NCI-H2227 (cell line): ENCODE results near the gene LYL1.

ENCODE experiments used
- DNase-seq: peaks from one replicate; lab custom pipeline; 2025; ENCODE audit not compliant: unreplicated experiment; lab: John Stamatoyannopoulos, UW

The LYL1 gene

GRCh38 chr19:13130886-13131490 lies 28.3 kb upstream of the LYL1 start:
- DNase-seq = no peak

GRCh38 chr19:13129384-13129783 lies 26.7 kb upstream of the LYL1 start:
- no peak for DNase-seq

GRCh38 chr19:13128583-13128982 lies 25.9 kb upstream of the LYL1 start:
- DNase-seq = no peak

GRCh38 chr19:13127811-13128575 lies 25.3 kb upstream of the LYL1 start:
- DNase-seq = no peak

GRCh38 chr19:13127051-13127450 lies 24.4 kb upstream of the LYL1 start:
- no peak for DNase-seq

- no peak for DNase-seq
These were observed 20.6 kb upstream of the LYL1 start for GRCh38 chr19:13122980-13123957.

- no peak for DNase-seq
These were observed 19.7 kb upstream of the LYL1 start for GRCh38 chr19:13122275-13122878.

GRCh38 chr19:13121551-13122274 lies 19.1 kb upstream of the LYL1 start:
- no peak for DNase-seq

- DNase-seq = no peak
These were observed 18.2 kb upstream of the LYL1 start for GRCh38 chr19:13120817-13121216.

GRCh38 chr19:13120031-13120430 lies 17.4 kb upstream of the LYL1 start:
- no peak for DNase-seq

- no peak for DNase-seq
These were observed 17.0 kb upstream of the LYL1 start for GRCh38 chr19:13119627-13120026.

GRCh38 chr19:13118424-13119193 lies 16.0 kb upstream of the LYL1 start:
- DNase-seq = peak; percentile 41

GRCh38 chr19:13117772-13118423 lies 15.2 kb upstream of the LYL1 start, which contains the start of gene NACC1:
TSS of gene NACC1 (plus strand) at chr19:13118264. CDS start at chr19:13135208, 16,944 bp downstream.
- DNase-seq = peak; percentile 91

- no peak for DNase-seq
These were observed 14.6 kb upstream of the LYL1 start for GRCh38 chr19:13117176-13117771.

- peak; percentile 90 for DNase-seq
These were observed 13.9 kb upstream of the LYL1 start, which contains the start of gene TRMT1 for GRCh38 chr19:13116282-13117175. TSS of gene TRMT1 (minus strand) at chr19:13116740. CDS start at chr19:13116399, 341 bp downstream.

- DNase-seq = no peak
These were observed 13.3 kb upstream of the LYL1 start for GRCh38 chr19:13115936-13116281.

- no peak for DNase-seq
These were observed 9.9 kb upstream of the LYL1 start for GRCh38 chr19:13112555-13112954.
